ENCODE results near the gene CBX7. TPM values are rescaled to one million over a fixed set of nuclear protein-coding genes. Genes with fewer than 3 reads are reported as not detected.

Gene CBX7
- total and polyA plus RNA-seq, 7 donors, result 12.2 to 52.9 (median 38.8) TPM

DNA sequence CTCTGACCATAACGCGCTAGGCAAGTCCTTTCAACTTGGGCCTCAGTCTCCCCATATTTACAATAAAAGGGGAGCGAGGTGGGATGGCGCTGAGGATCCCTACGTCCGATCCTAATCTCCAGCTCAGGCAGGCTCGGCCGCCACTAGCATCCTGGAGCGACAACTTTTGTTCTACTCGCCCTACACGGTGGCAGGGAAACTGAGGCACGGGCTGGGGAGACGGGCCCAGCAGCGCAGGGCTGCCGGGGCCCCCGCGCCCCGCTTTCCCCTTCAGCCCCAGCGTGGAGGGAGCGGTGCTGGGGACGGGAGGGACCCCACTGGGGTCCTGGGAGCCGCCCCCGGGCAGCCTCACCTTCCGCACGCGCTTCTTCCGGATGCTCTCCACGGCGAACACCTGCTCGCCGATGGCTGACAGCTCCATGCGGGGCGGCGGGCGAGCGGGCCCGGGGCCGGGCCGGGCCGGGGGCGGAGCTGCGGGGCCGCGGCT is 413 bp downstream of the CBX7 start:
- TF ChIP-seq, protein P1, sequence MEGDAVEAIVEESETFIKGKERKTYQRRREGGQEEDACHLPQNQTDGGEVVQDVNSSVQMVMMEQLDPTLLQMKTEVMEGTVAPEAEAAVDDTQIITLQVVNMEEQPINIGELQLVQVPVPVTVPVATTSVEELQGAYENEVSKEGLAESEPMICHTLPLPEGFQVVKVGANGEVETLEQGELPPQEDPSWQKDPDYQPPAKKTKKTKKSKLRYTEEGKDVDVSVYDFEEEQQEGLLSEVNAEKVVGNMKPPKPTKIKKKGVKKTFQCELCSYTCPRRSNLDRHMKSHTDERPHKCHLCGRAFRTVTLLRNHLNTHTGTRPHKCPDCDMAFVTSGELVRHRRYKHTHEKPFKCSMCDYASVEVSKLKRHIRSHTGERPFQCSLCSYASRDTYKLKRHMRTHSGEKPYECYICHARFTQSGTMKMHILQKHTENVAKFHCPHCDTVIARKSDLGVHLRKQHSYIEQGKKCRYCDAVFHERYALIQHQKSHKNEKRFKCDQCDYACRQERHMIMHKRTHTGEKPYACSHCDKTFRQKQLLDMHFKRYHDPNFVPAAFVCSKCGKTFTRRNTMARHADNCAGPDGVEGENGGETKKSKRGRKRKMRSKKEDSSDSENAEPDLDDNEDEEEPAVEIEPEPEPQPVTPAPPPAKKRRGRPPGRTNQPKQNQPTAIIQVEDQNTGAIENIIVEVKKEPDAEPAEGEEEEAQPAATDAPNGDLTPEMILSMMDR (IDR thresholded peaks at IDR 0.05), result no peak
- no peaks in the 10 kb centered on the region for H3K9me3 ChIP-seq
- H3K36me3 ChIP-seq (ENCODE audit: insufficient read depth in 1 of 2, low read depth in 1 of 2), result peaks cover 0 to 20% of the 10 kb centered on the region in 2 donors
- no peaks in the 10 kb centered on the region for H3K27me3 ChIP-seq (ENCODE audit: insufficient read depth in 3 of 3, low read length in 2 of 3)
- WGBS, 3 donors, result 6 to 14% (median 8%) methylated on average over 21 to 44 of the region's 44 CpGs
- H3K27ac ChIP-seq, result peak overlapping the region; percentile 94
- peaks cover 44% of the 10 kb centered on the region for H3K4me1 ChIP-seq
- intact Hi-C loops (cut with DNase I), result loop anchor here in 1 of 2 donors (5.0 kb wide), 1 partner anchor 165 kb away; the partner anchor contains the start of gene RPL3
- DNase-seq (peak in 1 of 2 donors; percentile 49), ATAC-seq (no peak)
- peak overlapping the region; percentile 94 for H3K4me3 ChIP-seq

DNA sequence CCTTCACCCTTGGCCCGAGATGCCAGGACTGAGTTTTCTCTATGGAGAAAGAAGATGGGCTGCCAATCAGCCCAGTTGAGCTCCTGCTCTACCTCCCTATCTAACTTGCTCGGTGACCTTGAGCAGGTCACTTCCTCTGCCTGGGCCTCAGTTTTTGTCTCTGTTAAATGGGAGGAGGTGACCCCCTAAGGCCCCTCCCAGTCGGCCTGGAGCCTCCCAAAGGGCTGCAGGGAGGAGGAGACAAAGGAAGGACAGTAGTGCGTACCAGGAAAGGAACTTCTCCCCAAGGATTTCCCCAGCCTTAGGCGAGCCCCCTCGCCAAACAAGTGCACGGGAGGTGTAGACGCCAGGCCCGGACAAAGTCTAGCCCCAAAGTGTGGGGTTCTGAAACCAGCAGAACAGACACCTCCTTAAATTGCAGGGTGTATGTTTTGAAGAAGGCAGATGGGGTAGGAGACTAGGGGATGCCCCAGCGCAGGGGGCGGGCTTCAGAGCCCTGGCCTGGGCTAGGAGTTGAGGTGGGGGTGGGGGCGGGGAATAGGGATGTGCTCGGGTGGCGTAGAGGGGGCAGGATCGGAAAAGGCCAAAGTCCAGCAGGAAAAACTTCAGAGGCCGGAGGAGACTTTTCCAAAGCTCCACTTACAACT is 1.0 kb downstream of the CBX7 start:
- 44 to 61% (median 47%) methylated on average over 15 to 16 of the region's 16 CpGs for WGBS, 3 donors

DNA sequence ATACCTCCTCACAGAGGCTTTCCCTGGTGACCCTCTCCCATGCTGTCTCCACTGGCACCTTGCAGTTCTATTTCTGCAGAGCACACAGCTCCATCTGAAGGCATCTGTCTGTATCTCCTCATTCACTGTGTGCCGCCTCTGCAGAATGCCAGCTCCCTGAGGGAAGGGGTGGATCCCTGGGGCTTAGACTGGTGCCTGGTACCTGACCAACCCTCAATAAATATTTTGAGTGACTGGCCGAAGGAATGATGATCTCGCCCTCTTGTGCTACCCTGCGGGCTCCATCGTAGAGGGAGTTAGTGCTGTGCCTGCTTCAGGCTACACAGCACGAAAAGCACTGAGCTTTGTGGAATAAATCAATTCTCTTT is 1.6 kb downstream of the CBX7 start:
- Histone ChIP-seq H3K9me3 (no peaks in the 10 kb centered on the region), H3K27me3 (ENCODE audit: insufficient read depth in 3 of 3, low read length in 2 of 3) (no peaks in the 10 kb centered on the region), H3K4me3 (peak overlapping the region; percentile 94), H3K4me1 (peaks cover 55% of the 10 kb centered on the region), H3K27ac (peak overlapping the region; percentile 94), H3K36me3 (ENCODE audit: insufficient read depth in 1 of 2, low read depth in 1 of 2) (peaks cover 0 to 20% of the 10 kb centered on the region in 2 donors)
- TF ChIP-seq, protein P1 (IDR thresholded peaks at IDR 0.05), result no peak
- intact Hi-C loops (cut with DNase I), result loop anchor here in 1 of 2 donors (5.0 kb wide), 1 partner anchor 166 kb away; the partner anchor contains the start of gene RPL3
- no peak for DNase-seq
- ATAC-seq, result no peak
- WGBS, 3 donors, result 42 to 62% (median 50%) methylated on average over 6 of the region's 6 CpGs

More for the DNA sequence above, 1.0 kb downstream of the CBX7 start:
- Histone ChIP-seq H3K36me3 (ENCODE audit: insufficient read depth in 1 of 2, low read depth in 1 of 2) (peaks cover 0 to 20% of the 10 kb centered on the region in 2 donors), H3K4me3 (peak overlapping the region; percentile 94), H3K27me3 (ENCODE audit: insufficient read depth in 3 of 3, low read length in 2 of 3) (no peaks in the 10 kb centered on the region), H3K27ac (peak overlapping the region; percentile 94), H3K9me3 (no peaks in the 10 kb centered on the region), H3K4me1 (peaks cover 51% of the 10 kb centered on the region)
- DNase-seq (peak; percentile 30 to 64), ATAC-seq (no peak)
- intact Hi-C loops (cut with DNase I), result loop anchor here in 1 of 2 donors (5.0 kb wide), 1 partner anchor 166 kb away; the partner anchor contains the start of gene RPL3
- TF ChIP-seq, protein P1 (IDR thresholded peaks at IDR 0.05), result no peak

DNA sequence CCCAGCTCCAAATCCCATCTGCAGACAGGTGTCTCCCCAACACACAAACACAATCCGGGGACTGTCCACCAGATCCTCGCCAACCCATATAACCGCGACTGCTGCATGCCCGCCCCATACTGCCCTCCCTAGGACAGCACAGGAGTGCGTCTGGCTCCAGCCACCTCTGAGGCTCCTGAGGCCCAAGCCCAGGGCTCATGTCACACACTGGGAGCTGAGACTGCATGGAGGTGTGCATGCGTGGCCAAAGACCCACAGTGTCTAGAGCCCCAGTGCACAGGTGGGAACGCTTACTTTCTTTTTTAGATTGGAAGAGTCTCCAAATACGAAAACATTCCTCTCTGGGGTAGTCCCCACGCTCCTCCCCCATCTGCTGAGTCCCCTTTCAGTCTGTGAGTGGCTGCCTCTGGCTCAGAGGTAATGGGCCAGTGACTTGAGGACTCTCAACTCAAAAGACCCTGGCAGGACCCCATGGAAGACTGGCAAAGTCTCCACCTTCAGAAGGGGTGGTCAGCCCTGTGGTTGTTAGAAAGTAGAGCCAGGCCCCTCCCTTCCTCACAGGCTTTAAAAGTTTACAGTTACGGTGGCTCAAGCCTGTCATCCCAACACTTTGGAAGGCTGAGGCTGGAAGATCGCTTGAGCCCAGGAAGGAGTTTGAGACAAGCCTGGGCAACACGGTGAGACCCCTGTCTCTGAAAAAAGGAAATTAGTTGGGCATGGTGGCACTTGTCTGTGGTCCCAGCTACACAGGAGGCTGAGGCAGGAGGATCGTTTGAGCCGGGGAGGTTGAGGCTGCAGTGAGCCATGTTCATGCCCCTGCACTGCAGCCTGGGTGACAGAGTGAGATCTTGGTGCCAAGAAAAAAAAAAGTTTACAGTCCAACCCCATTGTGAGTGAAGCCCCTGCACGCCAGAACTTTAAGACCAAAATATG is 2.3 kb downstream of the CBX7 start:
- TF ChIP-seq, protein P1 (IDR thresholded peaks at IDR 0.05), result no peak
- Histone ChIP-seq H3K27ac (peak overlapping the region; percentile 94), H3K9me3 (no peaks in the 10 kb centered on the region), H3K27me3 (ENCODE audit: insufficient read depth in 3 of 3, low read length in 2 of 3) (no peaks in the 10 kb centered on the region), H3K36me3 (ENCODE audit: insufficient read depth in 1 of 2, low read depth in 1 of 2) (peaks cover 0 to 20% of the 10 kb centered on the region in 2 donors), H3K4me1 (peaks cover 55% of the 10 kb centered on the region), H3K4me3 (peak overlapping the region; percentile 94)
- intact Hi-C loops (cut with DNase I), result loop anchor here in 1 of 2 donors (5.0 kb wide), 1 partner anchor 167 kb away; the partner anchor contains the start of gene RPL3
- WGBS, 3 donors, result 56 to 75% (median 63%) methylated on average over 16 of the region's 16 CpGs
- peak in 1 of 2 donors; percentile 49 for DNase-seq
- no peak for ATAC-seq

Data from psoas muscle (tissue), 8 donors.